Measurements from ENCODE around the gene NECAB3. TPM values are rescaled to one million over a fixed set of nuclear protein-coding genes. Genes with fewer than 3 reads are reported as not detected.

Gene NECAB3
- total and polyA plus RNA-seq, 2 of the 13 experiments (the other 11 are each of a cell fraction or from before 2014, with no cell fraction given): 61.5 to 65.5 TPM

GRCh38 chr20:33653900-33654596, 20.2 kb downstream of the NECAB3 start (continued):
- no peak for TF ChIP-seq ZNF121 (CRISPR knock-in tag; IDR thresholded peaks at IDR 0.05)
- no peak for TF ChIP-seq ZBTB7A (CRISPR knock-in tag; IDR thresholded peaks at IDR 0.05)
- TF ChIP-seq ZNF841 (CRISPR knock-in tag; IDR thresholded peaks at IDR 0.05; ENCODE audit: borderline replicate concordance): no peak
- no peak for TF ChIP-seq FOXM1 (CRISPR knock-in tag; IDR thresholded peaks at IDR 0.05)
- TF ChIP-seq EEA1 (CRISPR knock-in tag; IDR thresholded peaks at IDR 0.05; ENCODE audit: borderline replicate concordance): 0 out of 2 replicates have a peak, but pooled peaks have one; percentile 8
- 0 out of 2 replicates have a peak, but pooled peaks have one; percentile 28 for TF ChIP-seq PAF1 (CRISPR knock-in tag; IDR thresholded peaks at IDR 0.05)
- TF ChIP-seq ATF1 (CRISPR knock-in tag; IDR thresholded peaks at IDR 0.05): no peak
- TF ChIP-seq ZFP90 (CRISPR knock-in tag; IDR thresholded peaks at IDR 0.05; ENCODE audit: borderline replicate concordance): 0 out of 2 replicates have a peak, but pooled peaks have one; percentile 16
- TF ChIP-seq ARID2 (CRISPR knock-in tag; IDR thresholded peaks at IDR 0.05; ENCODE audit: borderline replicate concordance): peak; percentile 70
- no peak for TF ChIP-seq ZNF530 (CRISPR knock-in tag; IDR thresholded peaks at IDR 0.05; ENCODE audit: low read depth)
- TF ChIP-seq PLRG1 (conservative IDR thresholded peaks at IDR 0.05): no peak
- TF ChIP-seq ZNF569 (CRISPR knock-in tag; IDR thresholded peaks at IDR 0.05; ENCODE audit: borderline replicate concordance): no peak
- TF ChIP-seq NR1H2 (CRISPR knock-in tag; IDR thresholded peaks at IDR 0.05; ENCODE audit: borderline replicate concordance, low read depth): no peak
- TF ChIP-seq ZNF572 (CRISPR knock-in tag; IDR thresholded peaks at IDR 0.05): 0 out of 2 replicates have a peak, but pooled peaks have one; percentile 17
- no peak for TF ChIP-seq NR3C1 (CRISPR knock-in tag; IDR thresholded peaks at IDR 0.05)
- TF ChIP-seq MNT (IDR thresholded peaks at IDR 0.05): no peak
- TF ChIP-seq PCBP2 (optimal IDR thresholded peaks at IDR 0.05; ENCODE audit: low read depth, low read length, poor library complexity, severe bottlenecking): no peak
- TF ChIP-seq ZSCAN30 (CRISPR knock-in tag; IDR thresholded peaks at IDR 0.05): no peak
- TF ChIP-seq ZNF3 (CRISPR knock-in tag; IDR thresholded peaks at IDR 0.05): no peak
- no peak for TF ChIP-seq MLLT10 (CRISPR knock-in tag; IDR thresholded peaks at IDR 0.05)
- TF ChIP-seq DR1 (CRISPR knock-in tag; IDR thresholded peaks at IDR 0.05): no peak
- TF ChIP-seq ZNF280D (CRISPR knock-in tag; IDR thresholded peaks at IDR 0.05): no peak
- no peak for TF ChIP-seq DDIT3 (CRISPR knock-in tag; IDR thresholded peaks at IDR 0.05)
- TF ChIP-seq YEATS4 (CRISPR knock-in tag; IDR thresholded peaks at IDR 0.05; ENCODE audit: borderline replicate concordance): no peak
